OCI-LY7 (cell line): Measurements from ENCODE around the gene FERMT2. TPM values are rescaled to one million over a fixed set of nuclear protein-coding genes. Genes with fewer than 3 reads are reported as not detected.
A peak's percentile ranks its signal among the peaks of the same experiment; 100 is the strongest.

ENCODE experiments used
- BruUV-seq: library from RNA; stranded (reverse); fragments of 400-500 nt; replicated peaks from 2 replicates; lab custom pipeline; 2021; lab: Mats Ljungman, UMichigan
- CTCF ChIA-PET: fragments of 300-600 bp; sonication (Branson Sonifier 250); formaldehyde crosslinking; loops from one replicate; lab custom pipeline; 2022; ENCODE audit warnings: antibody characterized with exemption; ENCODE audit not compliant: unreplicated experiment; lab: Charles Lee
- POLR2A ChIA-PET: fragments of 300-600 bp; sonication (Branson Sonifier 250); formaldehyde crosslinking; loops from one replicate; lab custom pipeline; 2022; ENCODE audit warnings: antibody characterized with exemption; lab: Charles Lee
- DNase-seq: peaks from one replicate; pipeline ENCODE4 v3.0.0-alpha.2; 2015; ENCODE audit warnings: low spot score
- H2AFZ ChIP-seq: fragments of 200-600 bp; sonication (generic), shearing (Covaris generic); 2 replicates; pipeline ENCODE4 v1.6.1; 2014; ENCODE audit warnings: mild to moderate bottlenecking, antibody characterized with exemption, low read length, moderate library complexity
- H3K27ac ChIP-seq: fragments of 200-600 bp; sonication (generic); 2 replicates; pipeline ENCODE4 v1.5.1; 2014; ENCODE audit warnings: mixed run types, low read depth, mild to moderate bottlenecking, moderate library complexity, low read length, inconsistent platforms; ENCODE audit not compliant: poor library complexity, severe bottlenecking
- H3K36me3 ChIP-seq: fragments of 200-600 bp; sonication (generic); 2 replicates; pipeline ENCODE4 v1.6.1; 2014; ENCODE audit warnings: mild to moderate bottlenecking, antibody characterized with exemption, low read length, moderate library complexity, mixed read lengths; ENCODE audit not compliant: insufficient read depth
- H3K4me1 ChIP-seq: fragments of 200-600 bp; sonication (generic); 2 replicates; pipeline ENCODE4 v1.5.1; 2014; ENCODE audit warnings: mild to moderate bottlenecking, low read length; ENCODE audit not compliant: insufficient read depth, poor library complexity, severe bottlenecking
- H3K4me2 ChIP-seq: fragments of 200-600 bp; sonication (generic); 2 replicates; pipeline ENCODE4 v1.6.1; 2014; ENCODE audit warnings: mild to moderate bottlenecking, low read length
- H3K4me3 ChIP-seq: fragments of 200-600 bp; sonication (generic); 2 replicates; pipeline ENCODE4 v1.5.1; 2014; ENCODE audit warnings: mild to moderate bottlenecking, low read depth, low read length; ENCODE audit not compliant: poor library complexity, severe bottlenecking
- H3K79me2 ChIP-seq: fragments of 200-600 bp; sonication (generic); 2 replicates; pipeline ENCODE4 v1.6.1; 2016; ENCODE audit warnings: low read depth, mild to moderate bottlenecking, low read length, moderate library complexity, mixed read lengths; ENCODE audit not compliant: insufficient read depth
- H3K9me2 ChIP-seq: fragments of 200-600 bp; sonication (generic); 2 replicates; pipeline ENCODE4 v1.6.1; 2016; ENCODE audit warnings: mild to moderate bottlenecking, low read length, mixed read lengths; ENCODE audit not compliant: insufficient read depth
- H3K9me3 ChIP-seq: fragments of 200-600 bp; sonication (generic); 2 replicates; pipeline ENCODE4 v1.6.1; 2014; ENCODE audit warnings: mild to moderate bottlenecking, mixed run types, low read length, mixed read lengths
- H4K20me1 ChIP-seq: fragments of 200-600 bp; sonication (generic); 2 replicates; pipeline ENCODE4 v1.6.1; 2014; ENCODE audit warnings: mild to moderate bottlenecking, antibody characterized with exemption, low read length, moderate library complexity, mixed read lengths; ENCODE audit not compliant: insufficient read depth
- CTCF ChIP-seq: fragments of 200-600 bp; sonication (generic); conservative IDR thresholded peaks from 2 replicates; pipeline ENCODE4 v1.5.1; 2014; ENCODE audit warnings: mild to moderate bottlenecking, antibody characterized with exemption, low read length, moderate library complexity, mixed read lengths
- EZH2phosphoT487 ChIP-seq: fragments of 200-600 bp; sonication (generic); IDR thresholded peaks from 2 replicates; pipeline ENCODE4 v1.6.1; 2018; ENCODE audit warnings: low read depth, borderline replicate concordance, mild to moderate bottlenecking, mixed run types, antibody characterized with exemption, low read length, moderate library complexity, mixed read lengths
- intact Hi-C: fragments of 100-400 bp; cut with micrococcal nuclease; formaldehyde crosslinking; loops from one replicate; pipeline ENCODE4 v1.10.0; 2022; ENCODE audit not compliant: unreplicated experiment
- total RNA-seq, 2 experiments: library from RNA; depleted of rRNA in 1 of 2; stranded (reverse); fragments of >200 nt in 1 of 2; shearing (Covaris generic) in 1 of 2; gene quantifications; 2 replicates each; pipeline ENCODE4 v1.2.3, GENCODE V29; 2014 to 2022

FERMT2 gene
- total RNA-seq, 2 experiments from 2014 or later, result not detected

DNA sequence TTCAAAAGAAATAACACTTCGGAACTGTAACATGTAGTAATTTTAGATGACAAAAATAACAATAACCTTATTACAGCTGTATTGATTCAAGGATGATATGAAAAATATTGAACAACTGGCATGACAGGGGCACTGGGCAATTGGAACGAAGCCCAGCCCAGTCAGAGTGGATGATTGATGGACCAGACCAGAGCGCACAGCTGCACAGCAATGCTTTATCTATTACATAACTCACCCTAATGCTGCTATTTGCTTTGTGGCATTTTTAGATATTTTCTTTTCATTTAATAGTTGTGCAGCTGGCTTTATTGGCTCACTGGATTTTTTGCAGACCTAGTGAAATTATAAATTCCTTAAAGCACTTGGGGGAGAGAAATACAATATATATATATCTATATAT is 26.9 kb upstream of the FERMT2 start:
- Histone ChIP-seq H3K27ac (no peak overlapping the region), H2AFZ (no peak overlapping the region), H3K4me3 (no peak overlapping the region), H3K9me2 (no peaks in the 10 kb centered on the region), H3K9me3 (no peaks in the 10 kb centered on the region), H3K4me1 (no peaks in the 10 kb centered on the region), H3K4me2 (no peak overlapping the region), H3K79me2 (no peaks in the 10 kb centered on the region), H4K20me1 (no peaks in the 10 kb centered on the region), H3K36me3 (no peaks in the 10 kb centered on the region)
- BruUV-seq, result no TSS peak
- ChIA-PET POLR2A (no interaction called here), CTCF (no interaction called here)
- no peak for DNase-seq
- intact Hi-C loops, result no loop called here
- TF ChIP-seq EZH2phosphoT487 (no peak), CTCF (no peak)

DNA sequence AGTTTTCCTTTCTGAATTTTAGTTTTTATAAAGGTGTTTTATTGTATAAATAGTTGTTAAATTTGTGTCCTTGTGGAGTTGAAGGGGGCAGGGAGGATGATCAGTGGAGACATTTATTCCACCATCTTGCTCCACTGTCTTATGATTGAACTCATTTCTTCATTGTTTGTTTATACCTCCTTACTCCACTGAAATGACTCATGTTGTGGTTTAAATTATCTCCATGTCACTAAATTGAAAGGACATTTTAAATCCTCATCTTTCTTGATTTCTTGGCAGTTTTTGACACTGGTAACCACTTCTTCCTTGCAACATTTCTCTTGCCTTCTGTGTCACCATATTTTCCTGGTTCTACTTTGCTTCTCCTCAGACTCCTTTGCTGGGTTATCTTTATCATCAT is 23.6 kb upstream of the FERMT2 start:
- Histone ChIP-seq H4K20me1 (no peaks in the 10 kb centered on the region), H3K27ac (no peak overlapping the region), H3K4me3 (no peak overlapping the region), H3K79me2 (no peaks in the 10 kb centered on the region), H2AFZ (no peak overlapping the region), H3K4me1 (no peaks in the 10 kb centered on the region), H3K4me2 (no peak overlapping the region), H3K9me3 (no peaks in the 10 kb centered on the region), H3K9me2 (no peaks in the 10 kb centered on the region), H3K36me3 (no peaks in the 10 kb centered on the region)
- BruUV-seq, result no TSS peak
- CTCF ChIA-PET, result no interaction called here
- POLR2A ChIA-PET, result no interaction called here
- TF ChIP-seq EZH2phosphoT487 (no peak), CTCF (no peak)
- no peak for DNase-seq
- intact Hi-C loops, result no loop called here

GRCh38 chr14:52961060-52961639 is 10.3 kb upstream of the FERMT2 start:
- POLR2A ChIA-PET, result interaction anchor here (0.6 to 0.7 kb wide), 4 partner anchors 41 to 687 kb away, joined by 3 to 12 read pairs (median 4); no protein-coding TSS in a partner anchor
- H2AFZ ChIP-seq, result no peak overlapping the region
- H3K4me1 ChIP-seq, result no peaks in the 10 kb centered on the region
- H3K4me3 ChIP-seq, result no peak overlapping the region
- H3K79me2 ChIP-seq, result no peaks in the 10 kb centered on the region
- intact Hi-C loops, result loop anchor here (2.0 kb wide), 1 partner anchor 138 kb away; no protein-coding TSS in a partner anchor
- CTCF ChIA-PET, result no interaction called here
- H3K36me3 ChIP-seq, result no peaks in the 10 kb centered on the region
- TF ChIP-seq EZH2phosphoT487, result no peak
- peak; percentile 72 for TF ChIP-seq CTCF
- no peaks in the 10 kb centered on the region for H3K9me2 ChIP-seq
- no peaks in the 10 kb centered on the region for H3K9me3 ChIP-seq
- H3K4me2 ChIP-seq, result no peak overlapping the region
- DNase-seq, result peak; percentile 30
- no peak overlapping the region for H3K27ac ChIP-seq
- BruUV-seq, result no TSS peak
- no peaks in the 10 kb centered on the region for H4K20me1 ChIP-seq
